OCI-LY7 (cell line): Measurements from ENCODE around the gene FGFBP3. TPM values are rescaled to one million over a fixed set of nuclear protein-coding genes. Genes with fewer than 3 reads are reported as not detected.

Experiments used
- BruUV-seq: library from RNA; stranded (reverse); fragments of 400-500 nt; replicated peaks from 2 replicates; lab custom pipeline; 2021; lab: Mats Ljungman, UMichigan
- CTCF ChIA-PET: fragments of 300-600 bp; sonication (Branson Sonifier 250); formaldehyde crosslinking; loops from one replicate; lab custom pipeline; 2022; ENCODE audit warnings: antibody characterized with exemption; ENCODE audit not compliant: unreplicated experiment; lab: Charles Lee
- POLR2A ChIA-PET: fragments of 300-600 bp; sonication (Branson Sonifier 250); formaldehyde crosslinking; loops from one replicate; lab custom pipeline; 2022; ENCODE audit warnings: antibody characterized with exemption; lab: Charles Lee
- DNase-seq: peaks from one replicate; pipeline ENCODE4 v3.0.0-alpha.2; 2015; ENCODE audit warnings: low spot score
- H2AFZ ChIP-seq: fragments of 200-600 bp; sonication (generic), shearing (Covaris generic); 2 replicates; pipeline ENCODE4 v1.6.1; 2014; ENCODE audit warnings: mild to moderate bottlenecking, antibody characterized with exemption, low read length, moderate library complexity
- H3K27ac ChIP-seq: fragments of 200-600 bp; sonication (generic); 2 replicates; pipeline ENCODE4 v1.5.1; 2014; ENCODE audit warnings: mixed run types, low read depth, mild to moderate bottlenecking, moderate library complexity, low read length, inconsistent platforms; ENCODE audit not compliant: poor library complexity, severe bottlenecking
- H3K36me3 ChIP-seq: fragments of 200-600 bp; sonication (generic); 2 replicates; pipeline ENCODE4 v1.6.1; 2014; ENCODE audit warnings: mild to moderate bottlenecking, antibody characterized with exemption, low read length, moderate library complexity, mixed read lengths; ENCODE audit not compliant: insufficient read depth
- H3K4me1 ChIP-seq: fragments of 200-600 bp; sonication (generic); 2 replicates; pipeline ENCODE4 v1.5.1; 2014; ENCODE audit warnings: mild to moderate bottlenecking, low read length; ENCODE audit not compliant: insufficient read depth, poor library complexity, severe bottlenecking
- H3K4me2 ChIP-seq: fragments of 200-600 bp; sonication (generic); 2 replicates; pipeline ENCODE4 v1.6.1; 2014; ENCODE audit warnings: mild to moderate bottlenecking, low read length
- H3K4me3 ChIP-seq: fragments of 200-600 bp; sonication (generic); 2 replicates; pipeline ENCODE4 v1.5.1; 2014; ENCODE audit warnings: mild to moderate bottlenecking, low read depth, low read length; ENCODE audit not compliant: poor library complexity, severe bottlenecking
- H3K79me2 ChIP-seq: fragments of 200-600 bp; sonication (generic); 2 replicates; pipeline ENCODE4 v1.6.1; 2016; ENCODE audit warnings: low read depth, mild to moderate bottlenecking, low read length, moderate library complexity, mixed read lengths; ENCODE audit not compliant: insufficient read depth
- H3K9me2 ChIP-seq: fragments of 200-600 bp; sonication (generic); 2 replicates; pipeline ENCODE4 v1.6.1; 2016; ENCODE audit warnings: mild to moderate bottlenecking, low read length, mixed read lengths; ENCODE audit not compliant: insufficient read depth
- H3K9me3 ChIP-seq: fragments of 200-600 bp; sonication (generic); 2 replicates; pipeline ENCODE4 v1.6.1; 2014; ENCODE audit warnings: mild to moderate bottlenecking, mixed run types, low read length, mixed read lengths
- H4K20me1 ChIP-seq: fragments of 200-600 bp; sonication (generic); 2 replicates; pipeline ENCODE4 v1.6.1; 2014; ENCODE audit warnings: mild to moderate bottlenecking, antibody characterized with exemption, low read length, moderate library complexity, mixed read lengths; ENCODE audit not compliant: insufficient read depth
- EZH2phosphoT487 ChIP-seq: fragments of 200-600 bp; sonication (generic); IDR thresholded peaks from 2 replicates; pipeline ENCODE4 v1.6.1; 2018; ENCODE audit warnings: low read depth, borderline replicate concordance, mild to moderate bottlenecking, mixed run types, antibody characterized with exemption, low read length, moderate library complexity, mixed read lengths
- intact Hi-C: fragments of 100-400 bp; cut with micrococcal nuclease; formaldehyde crosslinking; loops from one replicate; pipeline ENCODE4 v1.10.0; 2022; ENCODE audit not compliant: unreplicated experiment
- total RNA-seq, 2 experiments: library from RNA; depleted of rRNA in 1 of 2; stranded (reverse); fragments of >200 nt in 1 of 2; shearing (Covaris generic) in 1 of 2; gene quantifications; 2 replicates each; pipeline ENCODE4 v1.2.3, GENCODE V29; 2014 to 2022
- TF ChIP-seq, protein P1 (sequence below): fragments of 200-600 bp; sonication (generic); conservative IDR thresholded peaks from 2 replicates; pipeline ENCODE4 v1.5.1; 2014; ENCODE audit warnings: mild to moderate bottlenecking, antibody characterized with exemption, low read length, moderate library complexity, mixed read lengths

The FGFBP3 gene
- total RNA-seq, 2 experiments from 2014 or later: 1.1 to 2.7 TPM

DNA sequence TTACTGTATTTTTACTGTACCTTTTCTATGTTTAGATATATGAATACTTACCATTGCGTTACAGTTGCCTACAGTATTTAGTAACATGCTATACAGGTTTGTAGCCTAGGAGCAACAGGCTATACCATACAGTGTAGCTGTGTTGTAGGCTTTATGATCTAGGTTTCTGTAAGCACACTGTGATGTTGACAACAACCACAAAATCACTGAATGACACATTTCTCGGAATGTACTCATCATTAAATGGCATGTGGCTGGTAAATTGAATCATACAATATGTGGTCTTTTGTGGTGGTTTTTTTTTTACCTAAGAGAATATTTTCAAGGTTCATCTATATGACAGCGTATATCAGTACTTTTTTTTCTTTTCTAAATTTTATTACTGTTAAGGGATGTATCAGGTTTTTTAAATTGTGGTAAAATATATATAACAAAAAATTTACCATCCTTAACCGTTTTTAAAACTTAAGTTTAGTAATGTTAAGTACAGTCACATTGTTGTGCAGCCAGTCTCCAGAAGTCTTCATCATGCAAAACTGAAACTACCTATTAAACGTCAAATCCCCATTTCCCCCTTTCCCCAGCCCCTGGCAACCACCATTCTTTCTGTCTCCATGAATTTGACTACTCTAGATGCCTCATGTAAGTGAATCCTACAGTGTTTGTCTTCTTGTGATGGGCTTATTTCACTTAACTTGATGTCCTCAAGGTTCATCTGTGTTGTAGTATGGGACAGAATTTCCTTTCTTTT, 35.8 kb upstream of the FGFBP3 start:
- no peak overlapping the region for H3K4me2 ChIP-seq
- BruUV-seq: no TSS peak
- intact Hi-C loops: no loop called here
- peaks cover 23% of the 10 kb centered on the region; the same call in 1 of the 2 replicates for H3K79me2 ChIP-seq
- H2AFZ ChIP-seq: no peak overlapping the region
- H3K4me3 ChIP-seq: no peak overlapping the region
- no peak overlapping the region for H3K27ac ChIP-seq
- ChIA-PET CTCF (no interaction called here), POLR2A (no interaction called here)
- no peaks in the 10 kb centered on the region for H4K20me1 ChIP-seq
- no peak for DNase-seq
- no peaks in the 10 kb centered on the region for H3K4me1 ChIP-seq
- H3K9me3 ChIP-seq: no peaks in the 10 kb centered on the region
- TF ChIP-seq, protein P1, sequence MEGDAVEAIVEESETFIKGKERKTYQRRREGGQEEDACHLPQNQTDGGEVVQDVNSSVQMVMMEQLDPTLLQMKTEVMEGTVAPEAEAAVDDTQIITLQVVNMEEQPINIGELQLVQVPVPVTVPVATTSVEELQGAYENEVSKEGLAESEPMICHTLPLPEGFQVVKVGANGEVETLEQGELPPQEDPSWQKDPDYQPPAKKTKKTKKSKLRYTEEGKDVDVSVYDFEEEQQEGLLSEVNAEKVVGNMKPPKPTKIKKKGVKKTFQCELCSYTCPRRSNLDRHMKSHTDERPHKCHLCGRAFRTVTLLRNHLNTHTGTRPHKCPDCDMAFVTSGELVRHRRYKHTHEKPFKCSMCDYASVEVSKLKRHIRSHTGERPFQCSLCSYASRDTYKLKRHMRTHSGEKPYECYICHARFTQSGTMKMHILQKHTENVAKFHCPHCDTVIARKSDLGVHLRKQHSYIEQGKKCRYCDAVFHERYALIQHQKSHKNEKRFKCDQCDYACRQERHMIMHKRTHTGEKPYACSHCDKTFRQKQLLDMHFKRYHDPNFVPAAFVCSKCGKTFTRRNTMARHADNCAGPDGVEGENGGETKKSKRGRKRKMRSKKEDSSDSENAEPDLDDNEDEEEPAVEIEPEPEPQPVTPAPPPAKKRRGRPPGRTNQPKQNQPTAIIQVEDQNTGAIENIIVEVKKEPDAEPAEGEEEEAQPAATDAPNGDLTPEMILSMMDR: no peak
- TF ChIP-seq EZH2phosphoT487: no peak
- H3K36me3 ChIP-seq: peaks cover 82% of the 10 kb centered on the region
- H3K9me2 ChIP-seq: no peaks in the 10 kb centered on the region

DNA sequence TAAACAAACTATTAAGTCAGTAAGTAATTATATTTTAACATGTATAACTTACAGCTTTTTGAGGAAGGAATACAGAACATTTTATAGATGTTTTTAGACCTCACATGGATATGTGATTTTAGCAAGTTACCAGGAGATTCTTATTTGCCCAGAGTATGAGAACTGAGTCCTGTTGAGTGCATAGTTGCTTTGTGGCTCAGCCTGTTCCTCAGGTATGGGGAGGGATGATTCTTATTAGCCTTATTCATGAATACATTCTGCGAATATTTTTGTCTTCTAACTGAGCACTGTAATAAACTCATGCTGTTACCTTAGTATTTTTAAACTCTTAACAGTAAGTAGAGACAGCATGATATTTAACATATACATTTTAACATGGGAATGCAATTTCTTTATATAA, 32.1 kb upstream of the FGFBP3 start:
- no TSS peak for BruUV-seq
- peaks cover 99% of the 10 kb centered on the region for H3K36me3 ChIP-seq
- ChIA-PET CTCF (no interaction called here), POLR2A (interaction anchor here (0.6 to 1.2 kb wide), 4 partner anchors 9 to 521 kb away, joined by 3 to 7 read pairs (median 4); no protein-coding TSS in a partner anchor)
- peaks cover 56% of the 10 kb centered on the region for H3K79me2 ChIP-seq
- no peak overlapping the region for H3K4me3 ChIP-seq
- no peak overlapping the region for H3K4me2 ChIP-seq
- TF ChIP-seq, protein P1: no peak
- TF ChIP-seq EZH2phosphoT487: no peak
- intact Hi-C loops: no loop called here
- no peak overlapping the region for H2AFZ ChIP-seq
- H3K9me3 ChIP-seq: no peaks in the 10 kb centered on the region
- no peaks in the 10 kb centered on the region for H3K9me2 ChIP-seq
- H4K20me1 ChIP-seq: no peaks in the 10 kb centered on the region
- no peak overlapping the region for H3K27ac ChIP-seq
- no peaks in the 10 kb centered on the region for H3K4me1 ChIP-seq
- no peak for DNase-seq

DNA sequence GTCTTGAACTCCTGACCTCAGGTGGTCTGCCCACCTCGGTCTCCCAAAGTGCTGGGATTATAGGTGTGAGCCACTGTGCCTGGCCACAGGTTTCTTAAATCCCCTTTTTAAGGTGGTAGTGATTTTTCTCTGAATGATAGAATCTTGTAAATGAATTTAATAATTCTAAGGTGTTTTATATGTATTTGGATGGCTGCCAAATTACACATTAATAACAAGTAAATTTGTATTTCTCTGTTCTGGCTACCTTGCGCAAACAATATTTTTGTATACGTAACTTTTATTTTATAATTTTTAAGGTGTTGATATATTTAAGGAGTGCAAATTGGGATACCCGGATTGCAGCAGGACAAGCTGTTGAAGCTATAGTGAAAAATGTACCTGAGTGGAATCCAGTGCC, 30.4 kb upstream of the FGFBP3 start:
- peaks cover 72% of the 10 kb centered on the region for H3K79me2 ChIP-seq

More for the DNA sequence above, 30.4 kb upstream of the FGFBP3 start:
- ChIA-PET CTCF (no interaction called here), POLR2A (interaction anchor here (0.6 to 1.1 kb wide), 5 partner anchors 12 to 598 kb away, joined by 3 to 5 read pairs (median 4); no protein-coding TSS in a partner anchor)
- no peak for DNase-seq
- intact Hi-C loops: no loop called here
- Histone ChIP-seq H3K9me2 (no peaks in the 10 kb centered on the region), H3K27ac (no peak overlapping the region), H2AFZ (no peak overlapping the region), H3K9me3 (no peaks in the 10 kb centered on the region), H3K4me2 (no peak overlapping the region), H3K4me1 (no peaks in the 10 kb centered on the region), H4K20me1 (no peaks in the 10 kb centered on the region), H3K4me3 (no peak overlapping the region), H3K36me3 (peaks cover 99% of the 10 kb centered on the region)
- TF ChIP-seq EZH2phosphoT487: no peak
- TF ChIP-seq, protein P1: no peak
- no TSS peak for BruUV-seq
